ENCODE results near the gene CYBA.

CYBA gene

GRCh38 chr16:88658714-88659113 is 7.9 kb upstream of the CYBA start:
- no peak for TF ChIP-seq CTCF (IDR thresholded peaks at IDR 0.05; ENCODE audit: low read depth, low read length)
- DNase-seq (ENCODE audit: extremely low read depth, low read depth) = no peak

- TF ChIP-seq CTCF (IDR thresholded peaks at IDR 0.05; ENCODE audit: low read depth, low read length) = no peak
- DNase-seq (ENCODE audit: extremely low read depth, low read depth) = no peak
These were observed 6.5 kb upstream of the CYBA start for GRCh38 chr16:88657371-88657770.

- DNase-seq (ENCODE audit: extremely low read depth, low read depth) = no peak
- TF ChIP-seq CTCF (IDR thresholded peaks at IDR 0.05; ENCODE audit: low read depth, low read length) = no peak
These were observed 5.6 kb upstream of the CYBA start for GRCh38 chr16:88656291-88656980.

GRCh38 chr16:88655733-88656281 is 5.0 kb upstream of the CYBA start:
- TF ChIP-seq CTCF (IDR thresholded peaks at IDR 0.05; ENCODE audit: low read depth, low read length) = no peak
- no peak for DNase-seq (ENCODE audit: extremely low read depth, low read depth)

- DNase-seq (ENCODE audit: extremely low read depth, low read depth) = no peak
- no peak for TF ChIP-seq CTCF (IDR thresholded peaks at IDR 0.05; ENCODE audit: low read depth, low read length)
These were observed 4.3 kb upstream of the CYBA start for GRCh38 chr16:88655053-88655732.

GRCh38 chr16:88654363-88655052 is 3.7 kb upstream of the CYBA start:
- DNase-seq (ENCODE audit: extremely low read depth, low read depth) = no peak
- no peak for TF ChIP-seq CTCF (IDR thresholded peaks at IDR 0.05; ENCODE audit: low read depth, low read length)

Measured in AG09319 (cell line).